PC-3 (cell line): ENCODE results near the gene CD8A.

ENCODE experiments used
- EZH2 ChIP-seq: fragments of 300-600 bp; sonication (generic); IDR thresholded peaks from one replicate; pipeline ENCODE4 v1.6.1; 2017; ENCODE audit warnings: antibody characterized with exemption, mild to moderate bottlenecking, low read length; ENCODE audit not compliant: unreplicated experiment
- EZH2phosphoT487 ChIP-seq: fragments of 300-600 bp; sonication (generic); IDR thresholded peaks from 2 replicates; pipeline ENCODE4 v1.6.1; 2018; ENCODE audit warnings: mild to moderate bottlenecking, antibody characterized with exemption, low read length, borderline replicate concordance
- TF ChIP-seq, protein P1 (sequence below): fragments of 300-600 bp; sonication (generic); conservative IDR thresholded peaks from 2 replicates; pipeline ENCODE4 v1.5.1; 2017; ENCODE audit warnings: antibody characterized with exemption, low read depth, mild to moderate bottlenecking, low read length

DNA sequence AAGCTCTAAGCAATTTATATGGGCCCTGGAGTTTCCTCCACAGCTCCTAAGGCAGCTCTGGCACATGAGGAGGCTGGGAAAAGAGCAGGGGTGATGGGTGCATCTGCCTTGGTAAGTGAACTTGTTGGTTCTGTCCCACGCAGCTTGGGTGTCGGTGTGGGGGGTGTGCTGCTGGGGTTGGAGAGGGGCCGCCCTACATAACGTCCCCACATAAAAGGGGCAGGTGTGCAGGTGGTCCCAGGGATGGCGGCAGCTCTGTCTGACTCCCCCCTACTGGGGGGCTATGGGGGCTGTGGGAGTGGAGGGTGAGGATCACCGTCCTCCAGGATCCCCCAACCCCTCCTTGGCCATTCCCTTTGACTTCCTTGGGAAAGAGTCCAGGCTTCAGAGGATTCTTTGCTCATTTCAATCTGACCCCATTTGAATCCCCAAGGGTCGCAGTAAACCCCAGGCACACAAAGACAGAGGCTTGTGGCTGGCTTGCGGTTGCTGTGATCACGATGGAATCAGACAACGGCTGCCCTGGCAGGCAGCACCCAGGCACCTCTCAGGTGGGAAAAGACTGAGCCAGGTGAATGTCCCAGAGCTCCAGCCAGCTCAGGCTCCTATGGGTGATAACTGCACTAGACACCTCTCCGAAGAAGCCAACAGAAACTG is 34.5 kb upstream of the CD8A start:
- TF ChIP-seq, protein P1, sequence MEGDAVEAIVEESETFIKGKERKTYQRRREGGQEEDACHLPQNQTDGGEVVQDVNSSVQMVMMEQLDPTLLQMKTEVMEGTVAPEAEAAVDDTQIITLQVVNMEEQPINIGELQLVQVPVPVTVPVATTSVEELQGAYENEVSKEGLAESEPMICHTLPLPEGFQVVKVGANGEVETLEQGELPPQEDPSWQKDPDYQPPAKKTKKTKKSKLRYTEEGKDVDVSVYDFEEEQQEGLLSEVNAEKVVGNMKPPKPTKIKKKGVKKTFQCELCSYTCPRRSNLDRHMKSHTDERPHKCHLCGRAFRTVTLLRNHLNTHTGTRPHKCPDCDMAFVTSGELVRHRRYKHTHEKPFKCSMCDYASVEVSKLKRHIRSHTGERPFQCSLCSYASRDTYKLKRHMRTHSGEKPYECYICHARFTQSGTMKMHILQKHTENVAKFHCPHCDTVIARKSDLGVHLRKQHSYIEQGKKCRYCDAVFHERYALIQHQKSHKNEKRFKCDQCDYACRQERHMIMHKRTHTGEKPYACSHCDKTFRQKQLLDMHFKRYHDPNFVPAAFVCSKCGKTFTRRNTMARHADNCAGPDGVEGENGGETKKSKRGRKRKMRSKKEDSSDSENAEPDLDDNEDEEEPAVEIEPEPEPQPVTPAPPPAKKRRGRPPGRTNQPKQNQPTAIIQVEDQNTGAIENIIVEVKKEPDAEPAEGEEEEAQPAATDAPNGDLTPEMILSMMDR, result no peak
- TF ChIP-seq EZH2phosphoT487, result no peak
- no peak for TF ChIP-seq EZH2
